OCI-M2 (cell line): ENCODE measurements around the gene NOS1AP.

ENCODE experiments used
- DNase-seq: peaks from one replicate; lab custom pipeline; 2025; ENCODE audit not compliant: unreplicated experiment; lab: John Stamatoyannopoulos, UW

The NOS1AP gene

GRCh38 chr1:162214202-162214601 lies 144.7 kb downstream of the NOS1AP start:
- DNase-seq = no peak

- no peak for DNase-seq
Observed at GRCh38 chr1:162215902-162216301, 146.4 kb downstream of the NOS1AP start.

DNA sequence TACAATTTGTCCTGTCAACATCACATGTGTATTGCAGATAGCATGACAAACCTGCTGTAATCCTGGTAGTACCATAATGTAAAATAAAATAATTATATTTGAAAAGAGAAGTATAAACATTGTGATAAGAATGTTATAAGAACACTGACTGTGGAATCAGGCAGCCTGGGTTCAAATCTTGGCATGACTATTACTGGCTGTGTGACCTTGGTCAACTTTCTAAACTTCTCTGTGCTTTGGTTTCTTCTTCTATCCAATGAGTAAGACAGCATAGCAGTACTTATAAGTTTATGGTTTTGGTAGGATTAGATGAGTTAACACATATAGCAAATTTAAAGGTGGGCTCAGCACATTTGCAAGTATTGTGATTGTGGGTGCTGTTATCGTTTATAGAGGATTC lies 147.1 kb downstream of the NOS1AP start:
- DNase-seq = no peak

DNA sequence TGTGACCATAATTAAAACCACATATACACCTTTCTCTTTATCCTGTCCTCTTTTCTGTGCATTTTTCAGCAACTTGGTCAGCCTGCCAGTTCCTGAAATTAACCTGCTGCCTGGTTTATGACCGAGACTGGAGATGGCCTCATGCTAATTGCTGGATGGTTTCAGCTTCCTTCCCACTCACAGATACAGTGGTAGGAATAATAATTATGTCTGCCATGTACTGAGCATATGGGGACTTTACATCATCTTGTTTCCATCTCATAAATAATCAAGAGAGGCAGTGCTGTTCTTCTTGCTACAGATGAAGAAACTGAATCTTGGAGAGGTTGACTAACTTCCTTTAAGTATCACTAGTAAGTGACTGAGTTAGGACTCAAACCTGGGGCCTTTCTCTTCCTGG lies 148.2 kb downstream of the NOS1AP start:
- DNase-seq = no peak

GRCh38 chr1:162218546-162218945 lies 149.1 kb downstream of the NOS1AP start:
- no peak for DNase-seq

- no peak for DNase-seq
Observed at GRCh38 chr1:162218975-162219374, 149.5 kb downstream of the NOS1AP start.

- DNase-seq = no peak
Observed at GRCh38 chr1:162219461-162219860, 150.0 kb downstream of the NOS1AP start.

DNA sequence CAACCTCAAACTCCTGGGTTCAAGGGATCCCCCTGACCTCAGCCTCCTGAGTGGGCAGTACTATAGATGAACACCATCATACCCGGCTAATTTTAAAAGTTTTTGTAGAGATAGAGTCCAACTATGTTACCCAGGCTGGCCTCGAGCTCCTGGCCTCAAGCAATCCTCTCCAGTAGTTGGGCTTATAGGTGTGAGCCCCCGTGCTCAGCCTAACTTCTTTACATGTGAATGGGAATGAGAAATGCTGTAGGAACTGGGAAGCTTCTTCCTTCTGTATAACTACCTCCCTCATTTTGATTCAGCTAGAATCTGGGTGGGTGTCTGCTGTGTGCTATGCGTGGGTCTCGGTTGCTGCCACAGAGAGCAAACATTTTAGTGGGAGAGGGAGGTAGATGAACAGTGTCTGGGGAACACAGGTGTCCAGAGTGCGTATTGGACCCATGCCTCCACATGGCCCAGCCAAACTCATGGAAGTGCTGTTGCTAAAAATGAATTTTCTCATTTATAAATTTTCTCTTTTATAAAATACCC lies 150.6 kb downstream of the NOS1AP start:
- DNase-seq = no peak

- no peak for DNase-seq
Observed at GRCh38 chr1:162222014-162222413, 152.5 kb downstream of the NOS1AP start.

- DNase-seq = no peak
Observed at GRCh38 chr1:162222730-162223129, 153.2 kb downstream of the NOS1AP start.

DNA sequence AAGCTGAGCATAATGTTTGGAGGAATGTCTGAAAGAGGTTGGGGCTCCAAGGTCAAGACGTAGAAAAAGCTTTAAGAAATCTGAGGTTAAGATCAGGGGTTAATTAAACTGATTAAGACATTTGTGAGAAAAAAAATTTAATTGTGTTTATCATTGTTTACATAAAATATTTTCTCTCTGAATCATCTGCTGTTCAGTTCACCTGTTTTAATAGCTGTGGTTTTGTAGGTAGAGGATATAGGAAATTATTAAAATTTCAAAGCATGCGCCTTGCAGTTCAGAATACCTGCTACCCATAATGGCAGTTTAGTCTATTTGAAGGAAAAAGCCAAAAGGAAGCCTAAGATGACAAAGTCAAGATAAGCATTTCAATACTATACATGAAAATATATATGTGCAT lies 154.0 kb downstream of the NOS1AP start:
- no peak for DNase-seq

DNA sequence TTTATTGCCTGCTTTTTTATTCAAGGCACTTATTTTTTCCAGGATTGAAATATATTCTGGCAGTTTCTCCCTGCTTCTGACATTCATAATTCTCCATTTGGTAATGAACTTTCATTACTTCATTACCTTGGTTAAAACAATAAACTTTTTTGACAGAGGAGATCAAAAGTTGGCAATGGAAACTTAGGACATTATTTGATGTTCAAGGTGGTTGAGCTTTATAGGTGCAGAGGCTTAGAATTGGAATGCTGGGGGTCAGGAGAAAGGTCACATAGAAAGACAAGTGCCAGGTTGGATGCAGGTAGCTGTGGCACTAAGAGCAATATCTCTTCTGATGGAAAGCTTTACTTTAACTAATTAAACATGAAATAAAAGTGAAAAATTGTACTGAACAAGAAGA lies 154.8 kb downstream of the NOS1AP start:
- DNase-seq = no peak

DNA sequence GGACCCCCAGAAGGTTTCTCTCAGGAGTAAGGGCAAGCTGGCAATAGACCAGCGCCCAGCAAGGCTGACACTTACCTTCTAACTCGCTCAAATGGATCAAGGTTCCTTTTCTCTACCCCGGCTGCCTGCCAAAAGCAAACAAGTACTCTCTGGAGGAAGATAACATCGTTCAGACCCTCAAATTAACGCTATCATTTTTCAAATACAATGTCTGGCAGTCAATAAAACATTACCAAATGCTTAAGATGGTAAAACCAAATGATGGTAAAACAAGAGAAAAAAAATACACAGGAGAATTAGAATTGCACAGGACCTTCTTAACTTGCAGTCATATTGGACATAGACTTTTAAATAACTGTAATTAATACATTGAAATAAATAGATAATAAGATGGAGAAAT lies 159.1 kb downstream of the NOS1AP start:
- DNase-seq = no peak

- DNase-seq = no peak
Observed at GRCh38 chr1:162229549-162229948, 160.1 kb downstream of the NOS1AP start.

DNA sequence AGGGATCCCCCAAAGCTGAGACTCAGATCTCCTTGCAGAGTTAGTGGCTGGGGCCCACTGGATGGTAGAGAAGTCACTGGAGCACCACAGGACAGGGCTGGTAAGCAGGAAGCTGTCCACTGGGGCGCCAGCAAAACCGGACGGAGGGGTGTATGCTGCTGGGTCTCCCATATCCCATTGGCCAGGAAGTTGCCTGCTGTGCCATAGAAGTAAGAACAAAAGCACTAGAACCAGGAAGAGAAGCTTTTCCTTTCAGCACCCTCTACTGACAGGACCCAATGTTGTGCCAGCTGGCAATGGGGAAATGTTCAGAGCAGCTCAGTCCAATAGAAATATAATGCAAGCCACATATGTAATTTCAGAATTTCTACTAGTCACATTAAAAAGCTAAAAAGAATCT lies 160.6 kb downstream of the NOS1AP start:
- no peak for DNase-seq

DNA sequence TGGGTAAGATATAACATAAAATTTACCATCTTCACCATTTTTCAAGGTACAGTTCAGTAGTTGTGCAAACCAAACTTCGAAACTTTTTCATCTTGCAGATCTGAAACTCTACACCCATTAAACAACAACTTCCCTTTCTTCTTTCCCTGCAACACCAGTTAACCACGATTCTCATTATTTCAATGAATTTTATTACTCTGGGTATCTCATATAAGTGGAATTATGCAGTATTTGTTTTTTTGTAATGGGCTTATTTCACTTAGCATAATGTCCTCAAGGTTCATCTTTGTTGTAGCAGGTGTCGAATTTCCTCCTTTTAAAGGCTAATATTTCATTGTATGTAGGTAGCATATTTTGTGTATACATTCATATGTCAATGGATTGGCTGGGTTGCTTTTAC lies 161.0 kb downstream of the NOS1AP start:
- DNase-seq = no peak

GRCh38 chr1:162232034-162232711 lies 162.7 kb downstream of the NOS1AP start:
- DNase-seq = no peak

DNA sequence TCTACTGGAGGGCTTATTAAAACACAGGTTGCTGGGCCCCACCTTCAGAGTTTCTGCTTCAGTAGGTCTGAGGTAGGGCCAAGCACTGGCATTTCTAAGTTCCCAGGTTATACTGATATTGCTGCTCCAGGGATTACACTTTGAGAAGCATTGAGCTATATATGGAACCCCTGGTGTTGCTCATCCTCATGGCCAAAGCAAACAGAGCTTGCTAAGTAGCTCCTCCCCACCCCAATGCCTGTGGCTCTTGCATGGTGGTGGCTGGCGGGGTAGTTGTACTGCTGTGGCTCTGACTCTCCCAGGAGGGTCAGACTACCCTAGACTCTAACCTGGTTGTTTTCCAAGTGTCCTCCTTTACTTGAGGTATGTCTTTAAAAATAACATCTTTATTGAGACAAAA lies 163.6 kb downstream of the NOS1AP start:
- no peak for DNase-seq

DNA sequence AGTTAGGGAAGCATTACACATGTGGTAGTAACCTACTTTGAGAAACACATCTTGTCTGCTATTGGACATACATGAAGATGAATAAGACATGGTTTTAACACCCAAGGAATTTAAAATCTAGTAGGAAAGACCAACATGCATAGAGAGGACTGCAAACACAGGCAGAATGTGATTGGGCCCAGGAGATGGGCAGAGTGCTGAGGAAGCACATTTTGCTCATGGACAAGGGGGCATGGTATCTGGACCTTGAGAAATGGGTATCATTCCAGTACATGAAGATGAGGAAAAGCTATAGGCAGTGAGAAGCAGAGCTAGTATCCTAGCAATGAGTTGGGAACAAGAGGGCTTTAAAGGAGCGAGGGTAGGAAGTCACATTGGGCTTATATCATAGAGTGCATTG lies 164.4 kb downstream of the NOS1AP start:
- DNase-seq = no peak

DNA sequence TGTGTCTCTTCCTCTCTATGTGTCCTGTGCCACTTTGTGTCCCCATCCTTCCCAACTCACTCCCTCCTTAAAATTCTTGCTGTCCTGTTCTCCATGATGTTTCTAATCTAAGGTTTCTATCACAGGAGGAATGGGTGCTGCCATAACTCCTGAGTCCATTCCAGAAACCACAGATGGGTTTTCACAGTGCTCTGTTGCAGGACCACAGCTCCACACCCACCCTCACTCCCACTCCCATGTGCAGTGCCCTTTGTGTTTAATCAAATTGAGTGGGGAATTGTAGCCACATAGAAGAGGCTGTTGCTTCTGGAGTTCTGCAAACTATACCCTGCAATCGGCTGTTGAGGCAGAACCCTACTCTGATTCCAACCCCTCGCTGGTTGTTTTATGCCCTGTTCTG lies 165.1 kb downstream of the NOS1AP start:
- DNase-seq = no peak

DNA sequence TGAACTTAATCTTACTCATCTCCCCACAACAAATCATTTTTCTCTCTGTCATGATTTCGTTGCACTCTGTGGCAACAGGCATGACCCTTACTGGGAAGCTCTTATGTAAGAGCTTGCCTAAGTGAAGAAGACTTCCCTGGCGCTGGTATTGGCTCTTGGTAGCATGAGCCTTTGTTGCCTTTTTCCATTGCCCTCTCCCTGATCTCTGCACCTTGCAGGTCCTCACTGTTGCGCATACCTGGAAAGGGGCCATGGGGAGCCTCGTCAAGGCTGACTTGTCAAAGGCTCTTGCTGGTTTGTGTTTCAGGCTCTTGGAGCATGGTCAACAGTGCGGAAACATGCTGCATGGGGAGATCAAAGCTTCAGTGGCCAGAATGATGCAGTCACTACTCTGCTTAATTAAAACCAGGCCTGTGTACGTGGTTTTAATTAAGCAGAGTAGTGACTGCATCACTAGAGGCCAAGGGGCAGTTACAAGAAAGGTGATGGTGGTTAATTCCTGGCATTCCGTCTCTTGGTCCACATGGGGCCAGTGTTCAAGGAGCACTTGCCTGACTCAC lies 165.8 kb downstream of the NOS1AP start:
- no peak for DNase-seq

GRCh38 chr1:162236201-162236600 lies 166.7 kb downstream of the NOS1AP start:
- no peak for DNase-seq

DNA sequence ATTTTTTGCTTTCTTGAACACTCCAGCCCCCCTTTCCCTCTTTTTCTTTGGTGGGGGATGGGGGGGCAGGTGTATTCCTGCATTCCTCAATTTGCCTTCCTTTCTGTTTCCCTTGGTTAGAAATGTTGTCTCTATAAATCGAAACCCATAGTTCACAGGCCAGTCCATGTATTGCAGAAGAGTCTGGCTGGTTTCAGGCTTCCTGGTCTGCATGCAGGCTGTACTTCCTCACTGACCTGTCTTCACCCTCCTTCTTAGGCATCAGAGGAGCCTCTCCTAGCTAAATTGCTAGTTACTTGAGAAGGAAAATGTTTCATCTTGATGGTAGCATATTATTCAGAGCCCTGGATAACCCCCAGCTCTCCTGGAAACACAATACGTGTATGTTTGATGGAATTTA lies 167.1 kb downstream of the NOS1AP start:
- DNase-seq = no peak
